Measurements from ENCODE around the gene CACNA1C.
"Not testable (repeated sequence)": the region's sequence is repeated elsewhere in the genome, so short reads cannot be mapped to it uniquely, and the experiment has no call there.

CACNA1C gene

GRCh38 chr12:2491349-2491748 is 438.6 kb downstream of the CACNA1C start:
- in situ Hi-C loops (cut with MboI; ENCODE audit: low sequenced_read_pairs): not testable (repeated sequence)

DNA sequence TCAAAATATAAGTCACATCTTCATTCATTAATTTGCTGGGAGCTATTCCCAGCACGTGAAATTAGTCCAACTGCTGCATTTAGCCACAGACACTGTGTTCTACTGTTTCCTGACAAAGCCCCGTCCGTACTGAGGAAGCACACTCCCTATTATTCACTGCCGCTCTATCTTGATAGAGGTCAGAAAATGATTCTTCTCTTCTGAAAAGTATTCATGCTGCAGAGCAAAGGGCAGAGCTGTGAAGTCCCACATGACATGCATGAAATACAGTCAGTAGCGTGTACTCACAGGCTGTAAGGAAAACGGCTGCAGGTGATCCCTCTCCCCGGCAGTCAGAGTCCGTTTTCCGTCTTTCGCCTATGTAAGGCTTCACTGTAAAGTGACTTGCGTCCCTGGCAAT is 439.4 kb downstream of the CACNA1C start:
- in situ Hi-C loops (cut with MboI; ENCODE audit: low sequenced_read_pairs): no loop called here

- in situ Hi-C loops (cut with MboI; ENCODE audit: low sequenced_read_pairs): no loop called here
Observed at GRCh38 chr12:2493086-2493485, 440.3 kb downstream of the CACNA1C start.

DNA sequence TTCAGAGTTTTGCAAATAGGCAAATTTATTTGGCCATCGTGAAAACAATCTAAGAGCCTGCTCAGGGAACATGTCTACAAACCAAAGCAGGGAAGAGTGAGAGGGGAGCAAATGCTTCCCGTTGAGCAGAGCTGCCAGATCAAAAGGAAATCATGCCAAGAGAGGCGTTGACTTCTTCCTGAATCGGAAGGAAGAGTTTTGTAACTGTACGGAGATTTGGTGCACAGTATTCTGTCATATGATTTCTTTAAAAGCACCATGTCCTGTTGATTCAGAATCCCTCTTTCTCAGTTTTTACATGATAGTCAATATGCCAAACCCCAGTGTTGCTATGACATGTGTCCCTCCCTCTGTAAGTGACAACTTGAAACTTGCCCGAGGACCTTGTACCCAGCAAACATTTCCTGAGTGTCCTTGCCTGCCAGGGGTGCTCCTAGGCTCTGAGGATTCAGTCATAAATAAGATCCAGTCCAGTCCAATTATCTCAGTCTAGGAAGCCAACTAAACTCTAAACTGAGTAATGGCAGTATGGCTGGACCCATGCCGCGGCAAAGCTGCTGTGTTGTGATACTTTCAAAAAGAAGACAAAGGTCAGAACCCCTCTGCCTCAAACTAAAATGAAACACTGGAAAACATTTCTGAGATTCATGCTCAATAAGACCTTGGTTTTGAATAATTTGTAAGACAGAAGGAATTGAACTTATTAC is 441.9 kb downstream of the CACNA1C start:
- in situ Hi-C loops (cut with MboI; ENCODE audit: low sequenced_read_pairs): no loop called here

GRCh38 chr12:2495417-2496112 is 442.8 kb downstream of the CACNA1C start:
- in situ Hi-C loops (cut with MboI; ENCODE audit: low sequenced_read_pairs): no loop called here

DNA sequence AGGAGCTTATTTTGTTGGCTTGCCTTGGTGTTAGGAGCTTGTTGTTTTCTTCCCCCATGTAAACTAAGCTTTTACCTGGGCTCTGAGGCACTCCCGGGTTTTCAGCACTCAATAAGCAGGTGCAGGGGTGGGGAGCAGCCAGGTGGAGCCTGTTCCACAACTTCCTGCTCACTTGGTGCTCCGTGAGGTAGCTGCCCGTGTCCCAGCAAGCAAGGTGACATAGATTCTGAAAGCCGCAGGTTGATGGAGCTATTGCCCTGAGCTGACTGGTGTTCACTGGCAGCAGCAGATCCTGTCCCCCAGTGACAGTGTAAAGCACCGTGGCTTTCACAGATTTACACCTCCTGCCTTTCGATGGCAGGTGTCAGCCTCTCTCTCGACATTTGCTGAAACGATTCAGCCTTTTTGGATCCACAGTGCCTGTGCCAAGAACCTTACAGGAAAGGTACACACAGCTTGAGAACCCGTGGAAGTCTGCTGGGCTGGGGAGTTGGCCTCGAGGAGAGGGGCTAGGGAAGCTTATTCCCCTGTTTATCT is 446.2 kb downstream of the CACNA1C start:
- in situ Hi-C loops (cut with MboI; ENCODE audit: low sequenced_read_pairs): no loop called here

GRCh38 chr12:2501464-2502191 is 448.8 kb downstream of the CACNA1C start:
- in situ Hi-C loops (cut with MboI; ENCODE audit: low sequenced_read_pairs): no loop called here

- in situ Hi-C loops (cut with MboI; ENCODE audit: low sequenced_read_pairs): no loop called here
Observed at GRCh38 chr12:2503036-2503435, 450.2 kb downstream of the CACNA1C start.

- in situ Hi-C loops (cut with MboI; ENCODE audit: low sequenced_read_pairs): no loop called here
Observed at GRCh38 chr12:2503762-2504161, 451.0 kb downstream of the CACNA1C start.

DNA sequence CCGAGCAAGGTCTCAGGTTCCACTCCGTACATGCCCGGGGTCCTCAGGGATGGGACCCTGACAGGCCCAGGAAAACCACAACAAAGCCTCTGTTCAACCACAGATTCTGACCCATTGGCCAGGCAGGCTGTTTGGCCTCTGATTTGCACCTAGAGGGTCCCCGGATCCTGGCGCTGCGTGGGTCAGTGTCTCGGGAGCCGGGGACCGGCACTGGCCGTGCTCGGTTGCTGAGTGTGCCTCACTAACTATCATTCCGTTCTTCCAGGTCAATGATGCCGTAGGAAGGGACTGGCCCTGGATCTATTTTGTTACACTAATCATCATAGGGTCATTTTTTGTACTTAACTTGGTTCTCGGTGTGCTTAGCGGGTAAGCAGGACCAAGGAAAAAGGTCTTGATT is 451.8 kb downstream of the CACNA1C start:
- in situ Hi-C loops (cut with MboI; ENCODE audit: low sequenced_read_pairs): no loop called here

DNA sequence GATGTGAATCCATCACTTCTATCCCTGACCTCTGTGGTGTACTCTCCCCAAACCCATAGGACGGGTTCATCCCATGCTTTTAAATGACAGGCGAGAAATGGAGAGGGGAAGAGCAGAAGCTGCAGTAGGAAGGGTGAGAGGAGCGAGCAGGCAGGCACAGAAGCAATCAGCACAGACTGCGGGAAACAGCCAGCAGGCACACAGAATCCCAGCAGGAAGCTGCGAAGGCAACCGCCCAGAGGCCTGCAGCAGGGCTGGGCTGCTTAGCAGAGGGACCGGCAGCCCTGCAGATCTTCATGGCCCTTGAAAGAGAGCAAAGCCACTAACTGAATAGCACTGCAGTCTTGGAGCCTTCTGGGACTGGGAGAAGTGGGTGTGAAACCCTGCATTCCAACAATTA is 455.0 kb downstream of the CACNA1C start:
- in situ Hi-C loops (cut with MboI; ENCODE audit: low sequenced_read_pairs): no loop called here

DNA sequence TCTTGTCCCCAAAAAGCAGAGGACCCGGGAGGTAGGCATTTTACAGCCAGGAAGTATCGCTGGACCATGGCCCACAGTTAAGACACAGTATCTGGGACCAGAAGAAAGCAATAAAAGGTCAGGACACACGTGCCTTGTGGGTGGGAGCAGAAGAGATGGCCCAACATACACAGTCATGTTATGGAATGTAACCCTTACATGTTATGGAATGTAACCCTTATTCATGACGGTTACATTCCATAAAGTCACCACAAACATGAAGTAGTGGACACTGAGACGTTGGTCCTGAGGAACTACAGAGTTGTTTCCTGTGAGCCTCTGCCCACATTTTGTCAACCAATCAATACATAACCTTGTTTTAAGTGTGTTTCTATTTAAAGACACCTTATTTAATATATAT is 456.4 kb downstream of the CACNA1C start:
- in situ Hi-C loops (cut with MboI; ENCODE audit: low sequenced_read_pairs): no loop called here

- in situ Hi-C loops (cut with MboI; ENCODE audit: low sequenced_read_pairs): no loop called here
Observed at GRCh38 chr12:2510045-2510444, 457.3 kb downstream of the CACNA1C start.

DNA sequence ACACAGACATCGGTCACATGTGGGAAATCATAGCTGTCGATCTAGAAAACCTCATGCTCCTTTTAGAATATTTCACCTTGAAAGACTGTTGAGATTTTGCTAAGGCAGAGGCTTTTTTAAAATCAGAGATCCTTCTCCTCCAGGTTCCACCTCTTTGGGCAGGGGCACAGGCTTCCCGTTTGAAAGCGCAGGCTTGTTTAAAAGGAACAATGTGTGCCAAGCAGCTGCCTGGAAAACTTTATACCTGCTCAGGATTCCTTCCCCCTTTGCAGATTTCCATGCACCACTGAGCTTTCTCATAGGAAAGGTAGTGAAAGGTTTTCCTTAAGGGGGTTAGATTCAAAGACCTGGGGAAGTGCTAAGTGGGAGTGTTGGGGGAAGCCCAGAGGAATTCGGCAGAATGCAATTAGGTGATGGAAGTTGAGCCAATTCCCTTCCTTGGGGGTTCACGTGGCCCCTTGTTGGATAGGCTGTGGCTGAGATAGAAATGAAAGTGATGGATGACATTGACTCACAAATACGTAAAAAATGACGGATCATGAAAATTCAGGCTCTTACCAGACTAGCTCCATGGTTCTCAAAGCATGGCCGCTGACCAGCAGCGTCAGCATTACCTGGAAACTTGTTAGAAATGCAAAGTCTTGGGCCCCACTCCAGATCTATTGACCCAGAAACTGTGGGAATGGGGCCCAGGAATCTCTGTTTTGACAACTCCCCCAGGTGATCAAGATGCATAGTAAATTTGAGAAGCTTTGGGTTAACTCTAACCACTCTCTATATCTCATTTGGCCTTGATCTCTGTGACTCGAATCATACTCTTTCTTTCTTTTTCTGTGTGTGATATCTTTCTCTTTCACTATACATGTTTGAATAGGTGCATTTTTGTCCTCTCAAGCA is 460.6 kb downstream of the CACNA1C start:
- in situ Hi-C loops (cut with MboI; ENCODE audit: low sequenced_read_pairs): no loop called here

DNA sequence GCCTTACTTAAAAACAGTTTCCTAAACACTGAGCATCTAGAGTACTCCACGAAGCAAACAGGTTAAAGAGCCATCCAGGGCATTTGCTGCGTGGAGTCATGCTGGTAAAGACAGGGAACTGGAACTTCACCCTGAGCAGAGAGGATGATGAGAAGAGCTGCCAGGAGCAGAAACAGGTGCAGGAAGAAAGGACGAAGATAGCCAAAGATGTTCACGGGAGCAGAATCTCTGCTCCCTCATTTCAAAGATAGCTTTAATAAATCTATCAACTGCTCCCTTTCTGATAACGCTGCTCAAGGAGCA is 461.2 kb downstream of the CACNA1C start:
- in situ Hi-C loops (cut with MboI; ENCODE audit: low sequenced_read_pairs): no loop called here

DNA sequence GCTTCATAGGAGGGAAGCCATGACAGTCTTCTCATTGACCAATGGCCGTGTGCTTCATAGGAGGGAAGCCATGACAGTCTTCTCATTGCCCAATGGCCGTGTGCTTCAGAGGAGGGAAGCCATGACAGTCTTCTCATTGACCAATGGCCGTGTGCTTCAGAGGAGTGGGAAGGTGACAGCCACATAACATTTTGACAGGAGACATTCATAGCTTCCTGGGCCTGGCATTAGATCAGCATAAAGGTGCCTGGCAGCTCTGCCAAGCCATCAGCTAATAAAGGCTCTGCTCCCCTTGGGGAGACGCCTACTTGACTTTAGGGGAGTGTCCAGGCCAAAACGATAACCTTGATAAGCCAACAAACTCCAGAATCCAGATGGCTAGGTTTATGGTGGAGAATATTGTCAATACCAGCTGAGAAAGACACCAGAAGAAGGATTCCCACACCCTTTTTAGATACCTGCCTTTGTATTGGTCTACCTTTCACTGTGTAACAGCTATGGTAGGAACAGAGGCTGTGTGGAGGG is 468.0 kb downstream of the CACNA1C start:
- in situ Hi-C loops (cut with MboI; ENCODE audit: low sequenced_read_pairs): no loop called here

- in situ Hi-C loops (cut with MboI; ENCODE audit: low sequenced_read_pairs): no loop called here
Observed at GRCh38 chr12:2523317-2523716, 470.5 kb downstream of the CACNA1C start.

DNA sequence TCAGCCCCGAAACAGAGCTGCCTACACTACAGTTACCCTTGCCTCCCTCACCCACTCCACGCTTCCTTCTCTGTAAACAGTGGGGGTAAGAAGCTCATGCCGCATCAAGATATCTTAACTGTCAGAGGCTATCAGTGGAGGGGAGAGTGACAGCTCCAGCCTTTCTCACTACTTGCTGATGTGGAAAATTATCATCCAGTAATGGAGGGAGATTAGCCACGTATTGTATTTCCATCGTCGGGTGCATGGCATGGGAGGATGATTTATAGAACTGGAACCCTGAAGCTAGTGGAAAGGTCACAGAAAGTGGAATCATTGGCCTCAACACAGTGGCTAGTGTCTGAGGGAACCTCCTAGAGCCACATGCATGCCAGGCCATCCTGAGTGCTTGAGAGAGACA is 471.1 kb downstream of the CACNA1C start:
- in situ Hi-C loops (cut with MboI; ENCODE audit: low sequenced_read_pairs): no loop called here

GRCh38 chr12:2526371-2526770 is 473.6 kb downstream of the CACNA1C start:
- in situ Hi-C loops (cut with MboI; ENCODE audit: low sequenced_read_pairs): no loop called here

GRCh38 chr12:2528001-2528400 is 475.2 kb downstream of the CACNA1C start:
- in situ Hi-C loops (cut with MboI; ENCODE audit: low sequenced_read_pairs): no loop called here

DNA sequence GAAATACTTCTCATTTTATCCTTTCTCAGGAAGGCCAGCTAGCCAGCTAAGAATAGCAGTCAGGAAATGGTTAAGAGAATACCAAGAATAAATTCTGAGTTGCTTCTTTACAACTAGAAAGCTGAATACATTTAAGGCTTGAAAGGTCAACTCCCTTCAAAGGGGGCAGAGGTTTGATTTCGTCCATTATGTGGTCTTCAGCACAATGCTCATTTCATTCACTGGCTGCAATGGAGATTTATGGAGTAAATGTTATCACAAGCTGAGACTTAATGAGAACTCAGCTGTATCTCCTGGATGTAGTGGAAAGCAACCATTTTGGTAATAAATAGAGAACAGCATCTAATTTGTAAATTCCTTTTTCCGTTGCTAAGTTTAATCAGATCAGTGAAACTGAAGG is 477.0 kb downstream of the CACNA1C start:
- in situ Hi-C loops (cut with MboI; ENCODE audit: low sequenced_read_pairs): no loop called here

Measured in HL-60/S4 treated with phorbol 12-myristate 13-acetate at 8.2 ng/mL for 4 days and 3 days (cell line).